K562 (cell line): Measurements from ENCODE around the gene CALY. TPM values are rescaled to one million over a fixed set of nuclear protein-coding genes. Genes with fewer than 3 reads are reported as not detected.

Source experiments
- ATAC-seq: fragments of 200-7000 bp; cut with Tn5 transposase; 3 replicates; pipeline ENCODE4 v1.9.1; 2020; ENCODE audit warnings: moderate library complexity
- BruUV-seq: library from RNA; stranded (reverse); fragments of 400-500 nt; replicated peaks from 2 replicates; lab custom pipeline; 2021; lab: Mats Ljungman, UMichigan
- CTCF ChIA-PET: fragments of 300-600 bp; formaldehyde crosslinking; extraction: SDS; loops from one replicate; lab custom pipeline; 2021; ENCODE audit warnings: low intra/inter-chr PET ratio; lab: Yijun Ruan, JAX
- POLR2A ChIA-PET: fragments of 300-600, 350-650 bp; sonication (Branson Sonifier 250); formaldehyde crosslinking; extraction: SDS; loops from one replicate; lab custom pipeline; 2021; ENCODE audit warnings: antibody characterized with exemption, inconsistent platforms; lab: Yijun Ruan, JAX
- DNase-seq, 4 experiments: peaks; one replicate each; pipeline versions ENCODE4 v3.0.0 to v3.0.0-alpha.2; 2011 to 2018; ENCODE audit warnings: low spot score in 3 of 4, mixed read lengths in 3 of 4; ENCODE audit errors: extremely low read depth in 1 of 4
- FAIRE-seq: peaks from 2 replicates; lab custom pipeline; 2011; peaks lifted over from hg19 to GRCh38; lab: Jason Lieb, UNC
- H2AFZ ChIP-seq: 2 replicates; pipeline ENCODE4 v1.6.0; 2011; ENCODE audit warnings: low read depth, low read length, control low read depth, inconsistent platforms
- H3K27ac ChIP-seq: fragments of 200-600 bp; 3 replicates; pipeline ENCODE4 v1.8.0; 2011; ENCODE audit warnings: low read depth, mild to moderate bottlenecking, control low read depth, inconsistent platforms, low read length, moderate library complexity, mixed read lengths; ENCODE audit errors: extremely low read depth
- H3K27me3 ChIP-seq, 2 experiments: fragments of 300-600 bp in 1 of 2; 2 replicates in 1 of 2; 3 replicates in 1 of 2; pipeline versions ENCODE4 v1.6.0 to v1.8.0; 2011; ENCODE audit warnings: inconsistent platforms in 2 of 2, low read length in 2 of 2, mild to moderate bottlenecking in 1 of 2, mixed read lengths in 1 of 2, moderate library complexity in 1 of 2; ENCODE audit not compliant: control insufficient read depth in 2 of 2, insufficient read depth in 2 of 2
- H3K36me3 ChIP-seq: fragments of 300-600 bp; 3 replicates; pipeline ENCODE4 v1.8.0; 2011; ENCODE audit warnings: mild to moderate bottlenecking, low read length, inconsistent platforms; ENCODE audit not compliant: control insufficient read depth, insufficient read depth
- H3K4me1 ChIP-seq, 2 experiments: fragments of 200-600 bp in 1 of 2; replicated peaks in 1 of 2; 2 replicates in 1 of 2; 3 replicates in 1 of 2; pipeline versions ENCODE4 v1.5.1 to v1.8.0; 2011; ENCODE audit warnings: inconsistent platforms in 2 of 2, low read length in 2 of 2, mild to moderate bottlenecking in 1 of 2, mixed read lengths in 1 of 2, moderate library complexity in 1 of 2; ENCODE audit not compliant: control insufficient read depth in 2 of 2, insufficient read depth in 2 of 2
- H3K4me2 ChIP-seq: 2 replicates; pipeline ENCODE4 v1.6.1; 2011; ENCODE audit warnings: low read length, control low read depth, inconsistent platforms, mixed read lengths; ENCODE audit not compliant: insufficient read depth
- H3K4me3 ChIP-seq: fragments of 200-600 bp; sonication (generic), shearing (Covaris generic); 2 replicates; pipeline ENCODE4 v1.5.1; 2016; ENCODE audit warnings: control low read depth, inconsistent platforms
- H3K79me2 ChIP-seq: fragments of 200-600 bp; 3 replicates; pipeline ENCODE4 v1.8.0; 2011; ENCODE audit warnings: low read length, inconsistent platforms; ENCODE audit not compliant: control insufficient read depth, insufficient read depth
- H3K9ac ChIP-seq, 2 experiments: 2 replicates each; pipeline versions ENCODE4 v1.6.0 to v1.6.1; 2011; ENCODE audit warnings: low read depth in 2 of 2, low read length in 2 of 2, control low read depth in 1 of 2, inconsistent platforms in 1 of 2, mild to moderate bottlenecking in 1 of 2, mixed read lengths in 1 of 2; ENCODE audit not compliant: insufficient read depth in 1 of 2
- H3K9me1 ChIP-seq: one replicate; pipeline ENCODE4 v1.6.0; 2011; ENCODE audit warnings: inconsistent platforms, mild to moderate bottlenecking, low read length, moderate library complexity; ENCODE audit not compliant: control insufficient read depth, insufficient read depth
- H3K9me3 ChIP-seq: replicated peaks from 2 replicates; pipeline ENCODE4 v1.5.1; 2011; ENCODE audit warnings: low read depth, low read length, inconsistent platforms; ENCODE audit not compliant: control insufficient read depth, insufficient read depth
- H4K20me1 ChIP-seq: replicated peaks from 2 replicates; pipeline ENCODE4 v1.6.1; 2011; ENCODE audit warnings: low read length, inconsistent platforms, mixed read lengths; ENCODE audit not compliant: control insufficient read depth, insufficient read depth
- ARID1B ChIP-seq: fragments of 450-650 bp; IDR thresholded peaks from 2 replicates; pipeline ENCODE4 v1.6.1; 2016; ENCODE audit warnings: antibody characterized with exemption, mild to moderate bottlenecking, inconsistent platforms
- BMI1 ChIP-seq: fragments of 150-350 bp; IDR thresholded peaks from 2 replicates; pipeline ENCODE4 v1.6.1; 2014; ENCODE audit warnings: low read length
- GATAD2B ChIP-seq: fragments of 450-650 bp; IDR thresholded peaks from 2 replicates; pipeline ENCODE4 v1.6.1; 2017; ENCODE audit warnings: mild to moderate bottlenecking, borderline replicate concordance
- GTF2E2 ChIP-seq: fragments of 200-800 bp; sonication (Bioruptor generic); IDR thresholded peaks from 2 replicates; pipeline ENCODE4 v1.6.1; 2016; ENCODE audit warnings: missing genetic modification characterization, missing compliant biosample characterization
- LARP7 ChIP-seq: fragments of 450-650 bp; IDR thresholded peaks from 2 replicates; pipeline ENCODE4 v1.6.1; 2016
- LCOR ChIP-seq: sonication (generic); formaldehyde crosslinking; IDR thresholded peaks from 2 replicates; pipeline ENCODE4 v1.8.0; 2022; ENCODE audit warnings: mild to moderate bottlenecking, missing genetic modification reagents
- NONO ChIP-seq, 2 experiments: fragments of 200-400 bp in 1 of 2; fragments of 450-650 bp in 1 of 2; formaldehyde crosslinking in 1 of 2; IDR thresholded peaks; 2 replicates each; pipeline ENCODE4 v1.6.1; 2017; ENCODE audit warnings: low read depth in 2 of 2, mild to moderate bottlenecking in 2 of 2, moderate library complexity in 2 of 2, low read length in 1 of 2
- NRF1 ChIP-seq, 2 experiments: fragments of 450-650 bp; IDR thresholded peaks in 1 of 2; conservative IDR thresholded peaks in 1 of 2; 2 replicates each; pipeline ENCODE4 v1.6.1; 2014; ENCODE audit warnings: mild to moderate bottlenecking in 2 of 2
- PHF8 ChIP-seq: fragments of 200-600 bp; sonication (generic); IDR thresholded peaks from 2 replicates; pipeline ENCODE4 v1.6.1; 2012; ENCODE audit warnings: mixed run types, mild to moderate bottlenecking, inconsistent platforms, low read length, moderate library complexity, borderline replicate concordance
- POLR3A ChIP-seq: IDR thresholded peaks from 2 replicates; pipeline ENCODE4 v1.6.1; 2011; ENCODE audit warnings: borderline replicate concordance, mild to moderate bottlenecking, moderate library complexity; ENCODE audit not compliant: insufficient read length, insufficient read depth; ENCODE audit errors: extremely low read depth
- RB1 ChIP-seq: fragments of 450-650 bp; IDR thresholded peaks from 2 replicates; pipeline ENCODE4 v1.6.1; 2017; ENCODE audit warnings: low read depth, mild to moderate bottlenecking
- SIX5 ChIP-seq, 2 experiments: IDR thresholded peaks; 2 replicates each; pipeline ENCODE4 v1.6.1; 2011; ENCODE audit warnings: low read length in 2 of 2, borderline replicate concordance in 1 of 2, low read depth in 1 of 2, mild to moderate bottlenecking in 1 of 2, moderate library complexity in 1 of 2; ENCODE audit not compliant: insufficient read depth in 1 of 2
- THRB ChIP-seq: fragments of 450-650 bp; formaldehyde crosslinking; conservative IDR thresholded peaks from 2 replicates; pipeline ENCODE4 v1.4.0; 2022; ENCODE audit warnings: mild to moderate bottlenecking, missing genetic modification characterization
- TRIM28 ChIP-seq: fragments of 450-650 bp; IDR thresholded peaks from 2 replicates; pipeline ENCODE4 v1.6.1; 2017
- UBTF ChIP-seq, 2 experiments: IDR thresholded peaks; 2 replicates each; pipeline ENCODE4 v1.6.1; 2012; ENCODE audit warnings: improper control_type of control experiment in 2 of 2, low read depth in 2 of 2, low read length in 2 of 2, borderline replicate concordance in 1 of 2
- ZBTB26 ChIP-seq: fragments of 450-650 bp; formaldehyde crosslinking; IDR thresholded peaks from 2 replicates; pipeline ENCODE4 v1.4.0; 2022; ENCODE audit warnings: missing genetic modification characterization
- ZBTB7A ChIP-seq: IDR thresholded peaks from 2 replicates; pipeline ENCODE4 v1.6.1; 2011; ENCODE audit warnings: low read depth, mild to moderate bottlenecking, low read length, moderate library complexity, borderline replicate concordance; ENCODE audit not compliant: control insufficient read depth
- WGBS: fragments of 100-300 bp; shearing (Covaris generic); methylation state at CpG from one replicate; pipeline ENCODE4 v1.1.6; 2016; ENCODE audit warnings: low coverage, mixed read lengths; ENCODE audit not compliant: insufficient coverage; ENCODE audit errors: missing lambda C conversion rate; 5-methylcytosine and 5-hydroxymethylcytosine counted together
- in situ Hi-C: fragments of 300-500 bp; cut with MboI; formaldehyde crosslinking; loops from 4 replicates; pipeline ENCODE4 v1.15.0; 2018; ENCODE audit warnings: inconsistent platforms, mixed read lengths
- intact Hi-C: fragments of 100-400 bp; cut with micrococcal nuclease; formaldehyde crosslinking; loops from 2 replicates; pipeline ENCODE4 v1.14.2; 2022
- polyA plus RNA-seq, 8 experiments: library from polyadenylated mRNA; depleted of rRNA in 4 of 8; stranded (reverse) in 5 of 8; unstranded in 3 of 8; fragments of >200 nt; fragmentation: Nextera tagmentation in 2 of 8; fragmentation: Illumina TruSeq in 1 of 8; extraction: Ambion mirVana in 2 of 8; extraction: Trizol in 1 of 8; gene quantifications; 2 replicates each; pipeline versions ENCODE4 v1.2.1 to v1.2.3, GENCODE V29; 2011 to 2014; ENCODE audit warnings: inconsistent platforms in 1 of 8, missing spikeins in 1 of 8
- total RNA-seq, 7 experiments: library from RNA; depleted of rRNA in 6 of 7; stranded (reverse); fragments of >200 nt in 6 of 7; fragmentation: Illumina TruSeq in 2 of 7; extraction: Trizol in 2 of 7; gene quantifications; 2 replicates each; pipeline versions ENCODE4 v1.2.1 to v1.2.3, GENCODE V29; 2011 to 2021; ENCODE audit warnings: low replicate concordance in 1 of 7

Gene CALY
- total and polyA plus RNA-seq, 9 of the 15 experiments (the other 6 are each of a cell fraction or from before 2014, with no cell fraction given): not detected

GRCh38 chr10:133379152-133379800 is 42.6 kb upstream of the CALY start, which contains the start of gene PAOX:
Gene PAOX, plus strand, starts transcription at chr10:133379262. Its CDS starts 55 bp downstream, at chr10:133379317.
- H3K9me1 ChIP-seq: no peaks in the 10 kb centered on the region
- ChIA-PET POLR2A (interaction anchor here (0.7 to 0.8 kb wide), 2 partner anchors 11 to 445 kb away, joined by 4 read pairs; no protein-coding TSS in a partner anchor), CTCF (no interaction called here)
- H3K79me2 ChIP-seq: no peaks in the 10 kb centered on the region; the same call in 2 of the 3 replicates
- FAIRE-seq (no peak), ATAC-seq (peak; percentile 81), DNase-seq (peak; percentile 71 to 85 (median 80))
- 0% methylated on average over 13 of the region's 78 CpGs for WGBS
- no TSS peak for BruUV-seq
- peak within 1 kb of the TSS; percentile 86 for H3K4me2 ChIP-seq
- peak within 1 kb of the TSS; percentile 87 for H2AFZ ChIP-seq
- in situ Hi-C loops: no loop called here
- peak within 1 kb of the TSS; percentile 30; the same call in 2 of the 3 replicates for H3K27ac ChIP-seq
- no peaks in the 10 kb centered on the region for H3K9me3 ChIP-seq
- H4K20me1 ChIP-seq: no peaks in the 10 kb centered on the region
- H3K4me1 ChIP-seq: peaks cover 7 to 37% of the 10 kb centered on the region in 2 experiments; a peak in 3 of 5 replicates
- no peaks in the 10 kb centered on the region for H3K36me3 ChIP-seq
- H3K4me3 ChIP-seq: peak within 1 kb of the TSS; percentile 58
- intact Hi-C loops: no loop called here
- H3K27me3 ChIP-seq: no peaks in the 10 kb centered on the region
- H3K9ac ChIP-seq: peak within 1 kb of the TSS; percentile 49 to 92; a peak in 3 of 4 replicates
- TF ChIP-seq SIX5 (IDR thresholded peaks at IDR 0.05; ENCODE audit: borderline replicate concordance in 1 of 2, insufficient read depth in 1 of 2, low read depth in 1 of 2, low read length in 2 of 2): no peak
- no peak for TF ChIP-seq TRIM28
- no peak for TF ChIP-seq LARP7
- no peak for TF ChIP-seq ZBTB26 (CRISPR knock-in tag)
- TF ChIP-seq THRB (CRISPR knock-in tag): no peak
- peak; percentile 39; the same call in 1 of the 2 replicates for TF ChIP-seq GATAD2B
- TF ChIP-seq NONO (IDR thresholded peaks at IDR 0.05; ENCODE audit: low read depth in 2 of 2, low read length in 1 of 2): peak; percentile 45 to 60; a peak in 3 of 4 replicates
- peak; percentile 59 to 64; a peak in 3 of 4 replicates for TF ChIP-seq NRF1 (conservative IDR thresholded peaks at IDR 0.05 in 1 of 2, IDR thresholded peaks at IDR 0.05 in 1 of 2)
- peak; percentile 51; the same call in 1 of the 2 replicates for TF ChIP-seq RB1
- TF ChIP-seq POLR3A: no peak
- no peak for TF ChIP-seq ARID1B
- peak; percentile 55; the same call in 1 of the 2 replicates for TF ChIP-seq ZBTB7A
- peak; percentile 64; the same call in 1 of the 2 replicates for TF ChIP-seq PHF8
- no peak for TF ChIP-seq GTF2E2 (tag)
- no peak for TF ChIP-seq LCOR (CRISPR knock-in tag)
- TF ChIP-seq BMI1: no peak
- TF ChIP-seq UBTF (IDR thresholded peaks at IDR 0.05; ENCODE audit: borderline replicate concordance in 1 of 2, low read depth in 2 of 2, low read length in 2 of 2): peak in 1 of 2 experiments; percentile 76; a peak in 2 of 4 replicates
